Measurements from ENCODE around the gene GTPBP10.
"Not testable (repeated sequence)": the region's sequence is repeated elsewhere in the genome, so short reads cannot be mapped to it uniquely, and the experiment has no call there.

GTPBP10 gene, protein sequence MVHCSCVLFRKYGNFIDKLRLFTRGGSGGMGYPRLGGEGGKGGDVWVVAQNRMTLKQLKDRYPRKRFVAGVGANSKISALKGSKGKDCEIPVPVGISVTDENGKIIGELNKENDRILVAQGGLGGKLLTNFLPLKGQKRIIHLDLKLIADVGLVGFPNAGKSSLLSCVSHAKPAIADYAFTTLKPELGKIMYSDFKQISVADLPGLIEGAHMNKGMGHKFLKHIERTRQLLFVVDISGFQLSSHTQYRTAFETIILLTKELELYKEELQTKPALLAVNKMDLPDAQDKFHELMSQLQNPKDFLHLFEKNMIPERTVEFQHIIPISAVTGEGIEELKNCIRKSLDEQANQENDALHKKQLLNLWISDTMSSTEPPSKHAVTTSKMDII

DNA sequence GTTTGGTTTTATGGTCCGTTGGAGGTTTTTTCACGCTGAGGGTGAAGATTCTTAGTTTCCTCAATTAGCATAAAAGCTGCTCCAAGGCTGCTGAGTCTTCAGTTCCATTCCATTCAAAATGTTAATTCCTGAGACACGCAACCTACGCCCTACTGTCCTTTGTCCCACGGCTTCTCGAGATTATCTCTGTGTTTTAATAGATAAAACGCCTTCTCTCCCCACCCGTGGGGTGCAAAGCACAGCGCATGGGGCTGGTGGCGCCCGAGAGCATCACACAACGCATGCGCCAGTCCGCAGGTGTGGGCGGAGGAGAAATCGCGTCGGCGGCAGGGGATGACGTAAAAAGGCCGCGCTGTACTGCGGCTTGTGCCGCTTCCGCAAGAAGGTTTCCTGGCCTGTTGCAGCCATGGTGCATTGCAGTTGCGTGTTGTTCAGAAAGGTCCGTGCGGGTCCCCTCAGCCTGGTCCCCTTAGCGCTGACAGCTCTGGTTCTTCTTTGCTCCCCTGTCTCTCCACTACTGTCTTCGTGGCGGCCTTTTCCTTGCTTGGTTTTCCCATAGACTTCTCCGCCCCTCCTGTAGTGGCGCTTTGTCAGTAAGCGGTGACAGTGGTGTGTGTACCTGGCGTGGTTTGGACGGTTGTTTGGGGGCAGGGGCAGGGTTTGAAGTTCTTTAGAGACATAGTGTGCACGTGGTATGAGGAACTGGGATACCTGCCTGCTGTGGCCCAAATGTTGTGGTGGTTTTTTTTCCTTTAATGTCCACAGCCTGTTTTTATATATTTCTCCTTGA lies at the start of gene GTPBP10:
TSS of gene GTPBP10 (plus strand) at position 381 of the 790 bp plus-strand sequence. CDS start at position 407, 26 bp downstream.
- no peaks in the 10 kb centered on the region for H3K27me3 Mint-ChIP-seq
- ATAC-seq (peak; percentile 94), DNase-seq (peak; percentile 90 to 95)
- H3K9me3 Mint-ChIP-seq = peaks cover 0 to 4% of the 10 kb centered on the region in 2 donors
- peak within 1 kb of the TSS; percentile 79 to 90 for H3K4me3 Mint-ChIP-seq
- H3K4me1 Mint-ChIP-seq = peaks cover 39% of the 10 kb centered on the region
- peak within 1 kb of the TSS; percentile 98 to 99 for H3K27ac Mint-ChIP-seq

DNA sequence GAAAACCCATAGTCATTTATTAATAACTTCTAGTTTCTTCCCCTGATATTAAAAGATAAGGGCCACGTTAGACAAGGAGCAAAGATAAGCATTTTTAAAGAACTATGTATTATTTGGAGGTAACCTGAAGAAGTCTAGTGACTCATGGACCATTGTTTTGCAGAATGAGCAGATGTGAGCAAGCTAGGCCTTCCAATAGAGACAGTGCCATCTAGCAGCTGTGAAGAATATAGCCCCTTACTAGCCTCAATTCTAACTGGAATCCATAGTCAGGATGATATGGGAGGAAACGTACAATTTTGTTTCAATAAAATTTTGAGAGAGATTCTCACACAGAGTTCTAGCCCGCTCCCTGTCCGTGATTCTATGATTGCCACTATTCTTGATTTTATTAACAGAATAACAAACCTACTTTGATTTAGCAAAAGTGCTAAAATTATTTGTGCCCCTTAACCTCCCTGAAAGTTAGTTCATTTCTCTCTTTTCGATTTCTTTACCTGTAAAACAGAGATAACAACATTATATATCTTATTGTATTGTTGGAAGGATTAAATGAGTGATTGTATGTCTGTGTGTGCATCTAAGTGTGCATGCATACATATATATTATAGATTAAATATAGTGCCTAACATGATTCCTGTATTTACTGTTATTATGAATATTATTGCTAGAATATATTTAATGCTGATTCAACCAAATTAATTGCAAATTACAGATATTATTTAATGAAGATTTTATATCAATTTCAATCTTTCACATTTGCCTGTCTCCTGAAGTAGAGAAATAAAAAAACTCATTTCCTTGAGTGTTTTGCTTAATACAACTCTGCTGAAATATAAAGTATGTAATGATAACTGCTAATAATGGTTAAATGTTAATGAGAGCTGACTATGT lies 48.1 kb upstream of the GTPBP10 start:
- Mint-ChIP-seq H3K4me3 (no peak overlapping the region), H3K9me3 (peaks cover 2 to 4% of the 10 kb centered on the region in 2 donors), H3K27me3 (peaks cover 22% of the 10 kb centered on the region), H3K27ac (no peak overlapping the region), H3K4me1 (no peaks in the 10 kb centered on the region)
- DNase-seq (no peak), ATAC-seq (peak; percentile 74)

DNA sequence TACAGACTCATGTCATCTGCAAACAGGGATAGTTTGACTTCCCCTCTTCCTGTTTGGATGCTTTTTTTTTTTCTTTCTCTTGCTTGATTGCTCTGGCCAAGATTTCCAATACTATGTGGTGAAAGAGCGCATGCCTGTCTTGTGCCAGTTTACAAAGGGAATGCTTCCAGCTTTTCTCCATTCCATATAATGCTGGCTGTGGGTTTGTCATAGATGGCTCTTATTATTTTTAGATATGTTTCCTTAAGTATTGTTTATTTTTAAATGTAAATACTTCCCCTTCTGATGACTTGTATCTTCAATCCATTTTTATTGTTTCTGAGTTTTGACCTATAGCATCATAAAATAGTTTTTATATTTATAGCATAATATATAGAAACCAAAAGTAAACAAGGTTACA lies 43.3 kb upstream of the GTPBP10 start:
- no peaks in the 10 kb centered on the region for H3K4me1 Mint-ChIP-seq
- DNase-seq (no peak), ATAC-seq (no peak)
- H3K9me3 Mint-ChIP-seq = no peaks in the 10 kb centered on the region
- peaks cover 10% of the 10 kb centered on the region for H3K27me3 Mint-ChIP-seq
- no peak overlapping the region for H3K4me3 Mint-ChIP-seq
- no peak overlapping the region for H3K27ac Mint-ChIP-seq

DNA sequence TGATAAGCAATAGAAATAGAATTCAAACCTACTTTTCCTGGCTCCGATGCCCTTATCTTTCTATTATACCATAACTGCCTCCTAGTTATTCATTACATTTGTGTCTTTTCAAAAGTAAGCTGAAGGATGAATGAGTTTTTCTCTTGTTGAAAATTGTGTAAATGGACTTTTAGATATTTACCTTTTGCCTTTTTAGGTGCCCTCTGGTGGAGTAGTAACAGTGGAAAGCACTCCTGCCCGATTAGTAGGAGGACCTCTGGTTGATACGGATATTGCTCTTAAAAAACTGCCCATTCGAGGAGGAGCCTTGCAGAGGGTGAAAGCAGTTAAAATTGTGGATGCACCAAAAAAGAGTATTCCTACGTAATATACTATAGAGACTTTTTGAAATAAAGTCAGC lies 36.6 kb upstream of the GTPBP10 start:
- Mint-ChIP-seq H3K4me1 (no peaks in the 10 kb centered on the region), H3K4me3 (no peak overlapping the region), H3K27me3 (peaks cover 14% of the 10 kb centered on the region), H3K27ac (no peak overlapping the region), H3K9me3 (no peaks in the 10 kb centered on the region)
- DNase-seq = no peak
- ATAC-seq = no peak

DNA sequence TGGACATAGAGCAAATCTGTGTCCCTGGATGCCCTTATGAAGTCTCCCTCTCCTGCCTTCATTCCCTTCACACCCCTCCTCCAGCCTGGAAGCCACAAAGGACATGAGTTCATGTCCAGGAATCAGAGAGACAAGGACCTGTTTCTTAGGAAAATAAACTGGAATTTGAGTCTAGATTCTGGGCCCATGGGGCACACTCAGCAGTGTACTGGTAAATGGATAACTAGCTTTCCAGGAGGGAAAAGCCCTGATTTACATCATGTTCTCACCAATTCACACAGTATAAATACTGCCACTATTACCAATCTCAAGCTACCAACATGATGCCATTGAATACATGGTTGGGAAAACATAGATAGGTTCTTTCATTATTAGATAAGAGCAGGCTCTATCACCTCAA lies 35.3 kb upstream of the GTPBP10 start:
- H3K9me3 Mint-ChIP-seq = no peaks in the 10 kb centered on the region
- H3K4me1 Mint-ChIP-seq = no peaks in the 10 kb centered on the region
- DNase-seq (no peak), ATAC-seq (no peak)
- H3K4me3 Mint-ChIP-seq = no peak overlapping the region
- H3K27me3 Mint-ChIP-seq = peaks cover 23% of the 10 kb centered on the region
- no peak overlapping the region for H3K27ac Mint-ChIP-seq

DNA sequence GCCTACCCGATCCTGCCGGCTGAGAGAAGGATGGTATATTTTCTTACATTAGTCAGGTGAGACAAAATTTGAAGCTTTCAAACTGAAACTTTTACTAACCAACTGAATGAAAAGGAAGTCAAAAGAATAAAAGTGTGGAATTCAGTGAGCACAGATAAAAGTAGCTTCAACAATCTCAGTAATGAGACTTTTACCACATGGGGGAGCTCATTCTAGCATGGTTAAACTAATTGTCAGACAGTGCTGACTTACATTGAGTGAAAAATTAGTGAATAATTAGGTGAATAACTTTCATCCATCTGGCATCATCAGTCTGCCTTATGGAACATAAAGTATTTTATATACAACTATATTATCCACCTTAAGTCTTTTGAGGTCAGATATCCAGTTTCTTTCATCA lies 33.8 kb upstream of the GTPBP10 start:
- peak; percentile 64 for ATAC-seq
- H3K4me3 Mint-ChIP-seq = no peak overlapping the region
- no peak overlapping the region for H3K27ac Mint-ChIP-seq
- DNase-seq = no peak
- no peaks in the 10 kb centered on the region for H3K4me1 Mint-ChIP-seq
- H3K27me3 Mint-ChIP-seq = peaks cover 36% of the 10 kb centered on the region
- H3K9me3 Mint-ChIP-seq = no peaks in the 10 kb centered on the region

DNA sequence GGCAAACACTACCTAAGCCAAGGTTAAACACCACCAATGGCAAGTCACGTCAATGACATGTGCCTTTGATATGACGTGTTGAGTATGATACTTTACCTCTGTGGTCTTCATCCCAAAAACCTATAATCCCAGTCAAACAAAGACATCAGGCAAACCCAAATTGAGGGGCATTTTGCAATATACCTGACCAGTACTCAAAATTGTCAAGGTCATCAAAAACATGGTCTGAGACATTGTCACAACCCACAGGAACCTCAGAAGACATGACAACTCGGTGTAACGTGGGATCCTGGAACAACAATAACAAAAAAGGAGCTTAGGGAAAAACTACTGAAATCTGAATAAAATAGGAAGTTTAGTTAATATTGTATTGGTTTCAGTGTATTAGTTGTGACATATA lies 32.6 kb upstream of the GTPBP10 start:
- ATAC-seq (no peak), DNase-seq (no peak)
- peaks cover 41% of the 10 kb centered on the region for H3K27me3 Mint-ChIP-seq
- no peak overlapping the region for H3K27ac Mint-ChIP-seq
- H3K4me1 Mint-ChIP-seq = no peaks in the 10 kb centered on the region
- H3K4me3 Mint-ChIP-seq = no peak overlapping the region
- H3K9me3 Mint-ChIP-seq = no peaks in the 10 kb centered on the region

DNA sequence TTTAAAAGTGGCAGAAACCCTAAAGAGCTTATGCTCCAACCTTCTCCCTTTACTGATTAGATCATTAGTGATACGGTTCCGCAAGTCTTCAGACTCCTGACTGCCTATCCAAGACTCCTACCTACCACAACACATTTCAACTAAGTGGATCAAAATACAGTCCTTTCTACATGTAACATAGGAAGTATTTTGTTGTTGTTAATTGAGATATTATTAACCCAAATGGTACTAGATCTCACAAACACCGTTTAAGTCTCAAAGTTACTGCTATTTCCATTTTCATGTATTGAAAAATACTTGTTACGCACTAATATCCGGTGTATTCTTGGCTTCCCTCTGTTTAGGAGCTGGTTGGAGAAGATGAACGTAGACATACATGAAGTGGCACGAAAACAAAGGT lies 26.5 kb upstream of the GTPBP10 start:
- Mint-ChIP-seq H3K27ac (no peak overlapping the region), H3K9me3 (no peaks in the 10 kb centered on the region), H3K27me3 (peaks cover 72% of the 10 kb centered on the region), H3K4me3 (peak overlapping the region in 1 of 2 donors; percentile 27), H3K4me1 (peaks cover 10% of the 10 kb centered on the region)
- no peak for DNase-seq
- ATAC-seq = no peak

DNA sequence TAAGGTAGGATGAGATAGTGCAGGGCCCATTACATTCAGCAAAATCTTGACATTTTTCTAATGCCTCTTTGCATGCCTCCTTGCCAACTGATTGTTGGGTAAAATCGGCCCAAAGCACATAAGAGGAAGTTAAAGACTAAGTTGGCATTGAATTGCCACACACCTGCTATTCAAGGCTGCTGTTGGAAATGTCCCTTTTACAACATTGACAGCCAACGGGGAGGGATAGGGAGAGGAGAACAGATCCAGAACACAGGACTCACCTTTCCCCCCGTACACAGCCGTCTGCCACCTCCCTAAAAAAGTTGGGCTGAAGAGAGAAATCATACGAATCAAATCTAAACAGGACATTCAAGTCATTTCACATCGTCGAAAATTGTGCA lies 26.1 kb upstream of the GTPBP10 start:
- DNase-seq = no peak
- Mint-ChIP-seq H3K9me3 (no peaks in the 10 kb centered on the region), H3K27ac (no peak overlapping the region), H3K27me3 (peaks cover 68% of the 10 kb centered on the region), H3K4me1 (peaks cover 10% of the 10 kb centered on the region), H3K4me3 (peak overlapping the region in 1 of 2 donors; percentile 27)
- ATAC-seq = no peak

DNA sequence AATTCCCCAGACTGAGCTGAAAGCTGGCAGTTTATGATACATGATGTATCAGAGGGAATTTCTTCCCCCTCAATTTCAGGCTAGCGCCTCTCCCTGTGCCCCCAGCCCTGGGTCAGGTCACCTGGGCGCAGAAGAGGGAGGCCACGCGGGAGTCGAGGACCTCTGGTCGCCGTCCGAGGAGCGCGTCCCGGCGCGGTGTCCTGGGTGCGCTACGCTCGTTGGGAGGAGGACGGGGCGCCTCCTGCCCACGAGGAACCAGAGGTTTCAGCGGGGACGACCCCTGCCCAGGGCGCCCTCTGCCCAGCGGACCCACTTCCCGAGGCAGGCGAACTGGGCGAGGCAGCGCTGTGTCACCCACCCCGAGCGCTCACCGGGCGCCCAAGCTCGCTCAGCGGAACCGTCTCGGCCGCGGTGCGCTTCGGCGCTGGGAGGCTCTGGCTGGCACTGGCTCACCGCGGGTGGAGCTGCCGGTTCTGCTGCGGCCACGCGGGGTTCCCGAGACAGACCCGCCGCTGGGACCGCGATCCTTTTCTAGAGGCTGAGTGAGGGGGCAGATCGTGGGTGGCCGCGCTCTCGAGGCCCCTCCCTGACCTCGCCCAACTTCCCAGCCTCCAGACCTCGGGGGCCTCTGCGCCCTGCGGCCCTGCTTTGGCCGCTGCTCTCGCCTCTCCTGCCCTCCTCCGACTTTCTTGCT lies 25.6 kb upstream of the GTPBP10 start, which contains the start of gene FAM237B:
TSS of gene FAM237B (minus strand) at position 504 of the 694 bp plus-strand sequence. CDS start 1,556 bp downstream, outside the sequence.
- Mint-ChIP-seq H3K27me3 (peaks cover 66% of the 10 kb centered on the region), H3K4me3 (peak within 1 kb of the TSS; percentile 35 to 63), H3K27ac (no peak within 1 kb of the TSS), H3K4me1 (peaks cover 10% of the 10 kb centered on the region), H3K9me3 (no peaks in the 10 kb centered on the region)
- no peak for DNase-seq
- ATAC-seq = peak; percentile 68

DNA sequence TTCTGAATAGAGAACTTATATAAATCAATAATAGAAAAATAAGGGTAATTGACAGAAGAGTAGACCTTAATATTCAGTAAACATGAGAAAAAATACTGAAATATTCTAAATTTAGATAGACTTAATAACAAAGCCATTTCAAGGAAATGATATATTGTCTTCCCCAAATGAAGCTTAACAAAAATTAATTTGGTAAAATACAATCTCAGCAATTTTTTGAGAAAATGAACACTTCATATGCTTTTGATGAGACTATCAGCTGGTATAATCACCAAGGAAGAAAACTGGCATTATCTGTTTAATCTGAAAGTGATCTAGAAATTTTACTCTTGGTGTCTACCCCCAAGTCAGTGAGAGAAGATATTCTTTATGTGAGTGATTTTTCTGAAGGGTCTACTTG lies 23.7 kb upstream of the GTPBP10 start:
- Mint-ChIP-seq H3K9me3 (no peaks in the 10 kb centered on the region), H3K27me3 (peaks cover 51% of the 10 kb centered on the region)

DNA sequence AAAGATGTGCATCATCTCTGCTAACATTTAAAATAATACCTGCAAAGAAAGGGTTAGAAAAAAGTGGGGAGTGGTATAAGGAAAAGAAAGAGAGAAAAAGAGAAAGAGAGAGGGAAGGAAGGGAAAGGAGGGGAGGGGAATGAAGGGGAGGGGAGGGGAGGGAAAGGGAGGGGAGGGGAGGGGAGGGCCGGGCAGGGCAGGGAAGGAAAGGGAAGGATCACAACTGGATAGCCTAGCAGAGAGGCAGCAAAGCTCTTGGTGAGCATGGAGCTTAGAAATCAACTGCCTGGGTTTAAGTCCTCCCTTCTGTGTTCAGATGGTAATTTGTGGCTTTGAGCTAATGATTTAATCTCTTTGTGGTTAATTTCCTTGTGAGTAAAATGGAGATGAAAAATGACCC lies 20.0 kb upstream of the GTPBP10 start:
- Mint-ChIP-seq H3K27me3 (peaks cover 28% of the 10 kb centered on the region), H3K4me3 (no peak overlapping the region), H3K4me1 (peaks cover 6% of the 10 kb centered on the region), H3K27ac (no peak overlapping the region), H3K9me3 (no peaks in the 10 kb centered on the region)
- ATAC-seq (no peak), DNase-seq (no peak)

More for the DNA sequence above, 23.7 kb upstream of the GTPBP10 start:
- no peak overlapping the region for H3K27ac Mint-ChIP-seq
- DNase-seq (no peak), ATAC-seq (no peak)
- peaks cover 10% of the 10 kb centered on the region for H3K4me1 Mint-ChIP-seq
- H3K4me3 Mint-ChIP-seq = no peak overlapping the region

DNA sequence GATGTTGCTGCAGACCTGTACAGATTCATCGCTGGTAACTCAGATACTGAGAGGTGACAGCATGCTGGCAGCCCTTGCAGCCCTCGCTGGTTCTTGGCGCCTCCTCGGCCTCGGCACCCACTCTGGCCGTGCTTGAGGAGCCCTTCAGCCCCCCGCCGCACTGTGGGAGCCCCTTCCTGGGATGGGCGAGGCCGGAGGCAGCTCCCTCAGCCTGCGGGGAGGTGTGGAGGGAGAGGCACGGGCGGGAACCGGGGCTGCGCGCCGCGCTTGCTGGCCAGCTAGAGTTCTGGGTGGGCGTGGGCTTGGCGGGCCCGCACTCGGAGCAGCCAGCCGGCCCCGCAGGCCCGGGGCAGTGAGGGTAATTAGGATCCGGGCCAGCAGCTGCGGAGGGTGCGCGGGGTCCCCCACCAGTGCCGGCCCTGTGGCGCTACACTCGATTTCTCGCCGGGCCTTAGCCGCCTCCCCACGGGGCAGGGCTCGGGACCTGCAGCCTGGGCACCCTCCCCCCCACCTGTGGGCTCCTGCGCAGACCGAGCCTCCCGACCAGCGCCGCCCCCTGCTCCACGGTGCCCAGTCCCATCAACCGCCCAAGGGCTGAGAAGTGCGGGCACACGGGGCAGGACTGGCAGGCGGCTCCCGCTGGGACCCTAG lies 12.2 kb upstream of the GTPBP10 start:
- Mint-ChIP-seq H3K4me1 (no peaks in the 10 kb centered on the region), H3K27ac (no peak overlapping the region), H3K9me3 (no peaks in the 10 kb centered on the region), H3K27me3 (peaks cover 15% of the 10 kb centered on the region), H3K4me3 (no peak overlapping the region)
- peak; percentile 79 for ATAC-seq
- DNase-seq = no peak

DNA sequence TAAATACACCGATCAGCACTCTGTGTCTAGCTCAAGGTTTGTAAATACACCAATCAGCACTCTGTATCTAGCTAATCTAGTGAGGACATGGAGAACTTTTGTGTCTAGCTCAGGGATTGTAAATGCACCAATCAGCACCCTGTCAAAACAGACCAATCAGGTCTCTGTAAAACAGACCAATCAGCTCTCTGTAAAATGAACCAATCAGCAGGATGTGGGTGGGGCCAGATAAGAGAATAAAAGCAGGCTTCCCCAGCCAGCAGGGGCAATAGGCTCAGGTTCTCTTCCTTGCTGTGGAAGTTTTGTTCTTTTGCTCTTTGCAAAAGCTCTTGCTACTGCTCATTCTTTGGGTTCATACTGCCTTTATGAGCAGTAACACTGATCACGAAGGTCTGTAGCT lies 11.6 kb upstream of the GTPBP10 start:
- not testable (repeated sequence) for DNase-seq, H3K4me1 Mint-ChIP-seq, H3K9me3 Mint-ChIP-seq, H3K27ac Mint-ChIP-seq, ATAC-seq, H3K4me3 Mint-ChIP-seq
- H3K27me3 Mint-ChIP-seq = peaks cover 15% of the 10 kb centered on the region
